ENCODE results near the gene MAD2L2.

DNA sequence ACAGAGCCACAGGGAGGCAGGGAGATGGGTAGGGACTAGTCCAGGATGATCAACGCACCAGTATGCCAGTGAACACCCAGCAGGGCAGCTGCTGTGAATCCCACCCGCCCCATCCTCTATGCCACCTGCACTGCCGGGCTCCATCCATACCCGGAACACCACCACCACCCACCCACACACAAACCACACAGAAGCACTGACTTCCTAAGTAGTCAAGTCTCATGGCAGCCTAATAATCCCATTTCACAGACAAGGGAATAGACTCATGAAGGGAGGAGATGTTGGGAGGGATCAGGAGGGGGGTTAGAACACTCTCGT lies 16.9 kb upstream of the MAD2L2 start:
- TF ChIP-seq, protein P1, sequence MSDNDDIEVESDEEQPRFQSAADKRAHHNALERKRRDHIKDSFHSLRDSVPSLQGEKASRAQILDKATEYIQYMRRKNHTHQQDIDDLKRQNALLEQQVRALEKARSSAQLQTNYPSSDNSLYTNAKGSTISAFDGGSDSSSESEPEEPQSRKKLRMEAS (IDR thresholded peaks at IDR 0.05) = no peak
- TF ChIP-seq POLR2A (IDR thresholded peaks at IDR 0.05; ENCODE audit: low read length) (no peak), RCOR1 (IDR thresholded peaks at IDR 0.05; ENCODE audit: low read depth, low read length) (no peak), CHD4 (IDR thresholded peaks at IDR 0.05; ENCODE audit: borderline replicate concordance) (no peak), MAZ (IDR thresholded peaks at IDR 0.05; ENCODE audit: borderline replicate concordance, low read depth, low read length) (no peak), RFX5 (IDR thresholded peaks at IDR 0.05) (no peak), RAD21 (conservative IDR thresholded peaks at IDR 0.05 in 1 of 2, IDR thresholded peaks at IDR 0.05 in 1 of 2) (no peak), EHMT2 (IDR thresholded peaks at IDR 0.05; ENCODE audit: low read depth) (no peak), ZC3H11A (IDR thresholded peaks at IDR 0.05) (no peak), CEBPB (IDR thresholded peaks at IDR 0.05) (no peak), FOSL2 (IDR thresholded peaks at IDR 0.05) (no peak), FOSL2 (CRISPR knock-in tag; IDR thresholded peaks at IDR 0.05) (no peak), JUNB (IDR thresholded peaks at IDR 0.05) (no peak), CHD2 (IDR thresholded peaks at IDR 0.05; ENCODE audit: low read length, partially characterized antibody) (no peak)
- TF ChIP-seq, protein P2, sequence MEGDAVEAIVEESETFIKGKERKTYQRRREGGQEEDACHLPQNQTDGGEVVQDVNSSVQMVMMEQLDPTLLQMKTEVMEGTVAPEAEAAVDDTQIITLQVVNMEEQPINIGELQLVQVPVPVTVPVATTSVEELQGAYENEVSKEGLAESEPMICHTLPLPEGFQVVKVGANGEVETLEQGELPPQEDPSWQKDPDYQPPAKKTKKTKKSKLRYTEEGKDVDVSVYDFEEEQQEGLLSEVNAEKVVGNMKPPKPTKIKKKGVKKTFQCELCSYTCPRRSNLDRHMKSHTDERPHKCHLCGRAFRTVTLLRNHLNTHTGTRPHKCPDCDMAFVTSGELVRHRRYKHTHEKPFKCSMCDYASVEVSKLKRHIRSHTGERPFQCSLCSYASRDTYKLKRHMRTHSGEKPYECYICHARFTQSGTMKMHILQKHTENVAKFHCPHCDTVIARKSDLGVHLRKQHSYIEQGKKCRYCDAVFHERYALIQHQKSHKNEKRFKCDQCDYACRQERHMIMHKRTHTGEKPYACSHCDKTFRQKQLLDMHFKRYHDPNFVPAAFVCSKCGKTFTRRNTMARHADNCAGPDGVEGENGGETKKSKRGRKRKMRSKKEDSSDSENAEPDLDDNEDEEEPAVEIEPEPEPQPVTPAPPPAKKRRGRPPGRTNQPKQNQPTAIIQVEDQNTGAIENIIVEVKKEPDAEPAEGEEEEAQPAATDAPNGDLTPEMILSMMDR (IDR thresholded peaks at IDR 0.05) = no peak
